ENCODE data around the gene ADRA2C. TPM values are rescaled to one million over a fixed set of nuclear protein-coding genes. Genes with fewer than 3 reads are reported as not detected.

Gene ADRA2C
- total RNA-seq, 1 donor from 2014 or later, result not detected

GRCh38 chr4:3741217-3742011 lies 24.8 kb upstream of the ADRA2C start:
- Mint-ChIP-seq H3K9me3 (peaks cover 3% of the 10 kb centered on the region), H3K4me3 (no peak overlapping the region), H3K4me1 (ENCODE audit: low read depth) (no peaks in the 10 kb centered on the region), H3K36me3 (ENCODE audit: low read depth) (no peaks in the 10 kb centered on the region), H3K27me3 (ENCODE audit: insufficient read depth) (peaks cover 8% of the 10 kb centered on the region), H3K27ac (no peak overlapping the region)
- no peak for DNase-seq (ENCODE audit: low spot score)
- intact Hi-C loops (cut with micrococcal nuclease), result no loop called here

GRCh38 chr4:3742610-3743009 lies 23.6 kb upstream of the ADRA2C start:
- Mint-ChIP-seq H3K27ac (no peak overlapping the region), H3K4me3 (no peak overlapping the region), H3K36me3 (ENCODE audit: low read depth) (no peaks in the 10 kb centered on the region), H3K4me1 (ENCODE audit: low read depth) (no peaks in the 10 kb centered on the region), H3K9me3 (peaks cover 3% of the 10 kb centered on the region), H3K27me3 (ENCODE audit: insufficient read depth) (peaks cover 12% of the 10 kb centered on the region)
- intact Hi-C loops (cut with micrococcal nuclease), result no loop called here
- no peak for DNase-seq (ENCODE audit: low spot score)

- Mint-ChIP-seq H3K27ac (no peak overlapping the region), H3K36me3 (ENCODE audit: low read depth) (no peaks in the 10 kb centered on the region), H3K27me3 (ENCODE audit: insufficient read depth) (peaks cover 14% of the 10 kb centered on the region), H3K4me3 (no peak overlapping the region), H3K4me1 (ENCODE audit: low read depth) (no peaks in the 10 kb centered on the region), H3K9me3 (peaks cover 3% of the 10 kb centered on the region)
- DNase-seq (ENCODE audit: low spot score), result no peak
- intact Hi-C loops (cut with micrococcal nuclease), result no loop called here
Observed at GRCh38 chr4:3744232-3744631, 22.0 kb upstream of the ADRA2C start.

GRCh38 chr4:3744901-3745300 lies 21.3 kb upstream of the ADRA2C start:
- Mint-ChIP-seq H3K4me3 (no peak overlapping the region), H3K27me3 (ENCODE audit: insufficient read depth) (peaks cover 14% of the 10 kb centered on the region), H3K27ac (no peak overlapping the region), H3K9me3 (peaks cover 3% of the 10 kb centered on the region), H3K4me1 (ENCODE audit: low read depth) (no peaks in the 10 kb centered on the region), H3K36me3 (ENCODE audit: low read depth) (no peaks in the 10 kb centered on the region)
- intact Hi-C loops (cut with micrococcal nuclease), result no loop called here
- DNase-seq (ENCODE audit: low spot score), result no peak

GRCh38 chr4:3745886-3746656 lies 20.1 kb upstream of the ADRA2C start:
- Mint-ChIP-seq H3K27ac (no peak overlapping the region), H3K27me3 (ENCODE audit: insufficient read depth) (peaks cover 14% of the 10 kb centered on the region), H3K36me3 (ENCODE audit: low read depth) (no peaks in the 10 kb centered on the region), H3K4me1 (ENCODE audit: low read depth) (no peaks in the 10 kb centered on the region), H3K4me3 (no peak overlapping the region), H3K9me3 (peaks cover 3% of the 10 kb centered on the region)
- DNase-seq (ENCODE audit: low spot score), result no peak
- intact Hi-C loops (cut with micrococcal nuclease), result no loop called here

GRCh38 chr4:3746701-3747580 lies 19.2 kb upstream of the ADRA2C start:
- Mint-ChIP-seq H3K9me3 (peaks cover 3% of the 10 kb centered on the region), H3K27me3 (ENCODE audit: insufficient read depth) (peaks cover 15% of the 10 kb centered on the region), H3K4me3 (no peak overlapping the region), H3K27ac (no peak overlapping the region), H3K4me1 (ENCODE audit: low read depth) (no peaks in the 10 kb centered on the region), H3K36me3 (ENCODE audit: low read depth) (no peaks in the 10 kb centered on the region)
- no peak for DNase-seq (ENCODE audit: low spot score)
- intact Hi-C loops (cut with micrococcal nuclease), result no loop called here

GRCh38 chr4:3747581-3747904 lies 18.6 kb upstream of the ADRA2C start:
- H3K4me3 Mint-ChIP-seq, result no peak overlapping the region
- intact Hi-C loops (cut with micrococcal nuclease), result no loop called here
- H3K9me3 Mint-ChIP-seq, result peaks cover 3% of the 10 kb centered on the region
- no peaks in the 10 kb centered on the region for H3K4me1 Mint-ChIP-seq (ENCODE audit: low read depth)
- H3K27me3 Mint-ChIP-seq (ENCODE audit: insufficient read depth), result peaks cover 16% of the 10 kb centered on the region
- H3K36me3 Mint-ChIP-seq (ENCODE audit: low read depth), result no peaks in the 10 kb centered on the region
- H3K27ac Mint-ChIP-seq, result no peak overlapping the region
- no peak for DNase-seq (ENCODE audit: low spot score)

GRCh38 chr4:3748136-3748898 lies 17.9 kb upstream of the ADRA2C start:
- intact Hi-C loops (cut with micrococcal nuclease), result no loop called here
- Mint-ChIP-seq H3K36me3 (ENCODE audit: low read depth) (no peaks in the 10 kb centered on the region), H3K4me3 (no peak overlapping the region), H3K27me3 (ENCODE audit: insufficient read depth) (peaks cover 16% of the 10 kb centered on the region), H3K4me1 (ENCODE audit: low read depth) (no peaks in the 10 kb centered on the region), H3K27ac (no peak overlapping the region), H3K9me3 (peaks cover 3% of the 10 kb centered on the region)
- DNase-seq (ENCODE audit: low spot score), result no peak

- Mint-ChIP-seq H3K4me1 (ENCODE audit: low read depth) (no peaks in the 10 kb centered on the region), H3K9me3 (peaks cover 3% of the 10 kb centered on the region), H3K36me3 (ENCODE audit: low read depth) (no peaks in the 10 kb centered on the region), H3K27ac (no peak overlapping the region), H3K27me3 (ENCODE audit: insufficient read depth) (peaks cover 16% of the 10 kb centered on the region), H3K4me3 (no peak overlapping the region)
- intact Hi-C loops (cut with micrococcal nuclease), result no loop called here
- DNase-seq (ENCODE audit: low spot score), result no peak
Observed at GRCh38 chr4:3749081-3749480, 17.1 kb upstream of the ADRA2C start.

GRCh38 chr4:3750334-3750733 lies 15.9 kb upstream of the ADRA2C start:
- no peak for DNase-seq (ENCODE audit: low spot score)
- H3K4me1 Mint-ChIP-seq (ENCODE audit: low read depth), result no peaks in the 10 kb centered on the region
- H3K9me3 Mint-ChIP-seq, result peaks cover 3% of the 10 kb centered on the region
- H3K27me3 Mint-ChIP-seq (ENCODE audit: insufficient read depth), result peaks cover 8% of the 10 kb centered on the region
- intact Hi-C loops (cut with micrococcal nuclease), result no loop called here
- no peak overlapping the region for H3K4me3 Mint-ChIP-seq
- no peaks in the 10 kb centered on the region for H3K36me3 Mint-ChIP-seq (ENCODE audit: low read depth)
- H3K27ac Mint-ChIP-seq, result no peak overlapping the region

- H3K4me1 Mint-ChIP-seq (ENCODE audit: low read depth), result no peaks in the 10 kb centered on the region
- no peak overlapping the region for H3K27ac Mint-ChIP-seq
- H3K36me3 Mint-ChIP-seq (ENCODE audit: low read depth), result no peaks in the 10 kb centered on the region
- peaks cover 8% of the 10 kb centered on the region for H3K27me3 Mint-ChIP-seq (ENCODE audit: insufficient read depth)
- intact Hi-C loops (cut with micrococcal nuclease), result no loop called here
- DNase-seq (ENCODE audit: low spot score), result no peak
- no peaks in the 10 kb centered on the region for H3K9me3 Mint-ChIP-seq
- H3K4me3 Mint-ChIP-seq, result no peak overlapping the region
Observed at GRCh38 chr4:3752022-3752421, 14.2 kb upstream of the ADRA2C start.

- DNase-seq (ENCODE audit: low spot score), result no peak
- Mint-ChIP-seq H3K9me3 (no peaks in the 10 kb centered on the region), H3K4me3 (no peak overlapping the region), H3K4me1 (ENCODE audit: low read depth) (no peaks in the 10 kb centered on the region), H3K36me3 (ENCODE audit: low read depth) (no peaks in the 10 kb centered on the region), H3K27me3 (ENCODE audit: insufficient read depth) (peaks cover 1% of the 10 kb centered on the region), H3K27ac (no peak overlapping the region)
- intact Hi-C loops (cut with micrococcal nuclease), result no loop called here
Observed at GRCh38 chr4:3753726-3754412, 12.3 kb upstream of the ADRA2C start.

Measured in activated T-helper 1 cell treated with anti-CD3 and anti-CD28 coated beads, Interleukin-12 subunit alpha, Interleukin-12 subunit beta, Interleukin-2, Interleukin-4 antibody, amounts not matched to agents 30 ng/mL and 10 ng/mL and 1 ng/mL, durations not matched to agents 14 hours and 24 hours and 36 hours (primary cell).